ENCODE data around the gene GPR62.

Gene GPR62

GRCh38 chr3:51967384-51968169, 12.4 kb downstream of the GPR62 start, which contains the start of gene PCBP4:
Gene PCBP4 (minus strand): TSS chr3:51967454. CDS start chr3:51961240, 6,214 bp downstream.
- Histone ChIP-seq H3K27me3 (ENCODE audit: insufficient read depth, low read length) (no peaks in the 10 kb centered on the region), H3K14ac (ENCODE audit: low read length) (peak within 1 kb of the TSS; percentile 100), H3K79me2 (ENCODE audit: control insufficient read depth, insufficient read depth, low read length, poor library complexity) (peaks cover 10% of the 10 kb centered on the region), H3K79me1 (ENCODE audit: low read length) (peaks cover 13% of the 10 kb centered on the region), H2BK12ac (ENCODE audit: low read length) (peak within 1 kb of the TSS; percentile 80), H4K91ac (ENCODE audit: low read depth, low read length) (peak within 1 kb of the TSS; percentile 98), H2BK5ac (ENCODE audit: low read depth, low read length, poor library complexity) (peak within 1 kb of the TSS; percentile 92), H3K23ac (ENCODE audit: low read length) (no peak within 1 kb of the TSS), H3K36me3 (ENCODE audit: control insufficient read depth in 1 of 2, insufficient read depth in 2 of 2, low read length in 2 of 2) (peaks cover 0 to 2% of the 10 kb centered on the region in 2 experiments), H3K4me2 (ENCODE audit: low read length) (peak within 1 kb of the TSS; percentile 85), H3K27ac (ENCODE audit: low read depth, low read length) (peak within 1 kb of the TSS; percentile 80), H2BK120ac (ENCODE audit: insufficient read depth, low read length, poor library complexity) (peak within 1 kb of the TSS; percentile 98), H4K8ac (ENCODE audit: low read depth, low read length) (peak within 1 kb of the TSS; percentile 98), H3K4me1 (ENCODE audit: control insufficient read depth in 1 of 2, insufficient read depth in 2 of 2, low read length in 2 of 2) (peaks cover 13 to 23% of the 10 kb centered on the region in 2 experiments), H2AFZ (ENCODE audit: insufficient read depth, low read length, poor library complexity) (peak within 1 kb of the TSS; percentile 93), H3K4me3 (ENCODE audit: low read depth, low read length) (peak within 1 kb of the TSS; percentile 75), H3K9ac (ENCODE audit: low read length) (peak within 1 kb of the TSS; percentile 75), H3K9me3 (ENCODE audit: insufficient read depth, low read depth, low read length) (no peaks in the 10 kb centered on the region), H3K18ac (ENCODE audit: low read length) (peak within 1 kb of the TSS; percentile 99), H2AK5ac (ENCODE audit: low read length) (peak within 1 kb of the TSS; percentile 94), H3K4ac (ENCODE audit: low read depth, low read length) (peak within 1 kb of the TSS; percentile 87), H4K12ac (ENCODE audit: low read depth, low read length) (peak within 1 kb of the TSS; percentile 98)
- no CpG with 5 or more reads among the region's 90 CpGs for WGBS (ENCODE audit: extremely low coverage, insufficient coverage, insufficient read length)
- DNase-seq, result peak; percentile 51 to 70

- peak overlapping the region; percentile 98 for H4K8ac ChIP-seq (ENCODE audit: low read depth, low read length)
- H3K79me2 ChIP-seq (ENCODE audit: control insufficient read depth, insufficient read depth, low read length, poor library complexity), result peaks cover 10% of the 10 kb centered on the region
- peak overlapping the region; percentile 80 for H3K27ac ChIP-seq (ENCODE audit: low read depth, low read length)
- H3K9me3 ChIP-seq (ENCODE audit: insufficient read depth, low read depth, low read length), result no peaks in the 10 kb centered on the region
- H3K79me1 ChIP-seq (ENCODE audit: low read length), result peaks cover 13% of the 10 kb centered on the region
- peak overlapping the region; percentile 100 for H3K14ac ChIP-seq (ENCODE audit: low read length)
- no peak overlapping the region for H3K23ac ChIP-seq (ENCODE audit: low read length)
- H3K18ac ChIP-seq (ENCODE audit: low read length), result peak overlapping the region; percentile 99
- H2BK120ac ChIP-seq (ENCODE audit: insufficient read depth, low read length, poor library complexity), result peak overlapping the region; percentile 98
- no peak for DNase-seq
- WGBS (ENCODE audit: extremely low coverage, insufficient coverage, insufficient read length), result no CpG with 5 or more reads among the region's 11 CpGs
- H2BK5ac ChIP-seq (ENCODE audit: low read depth, low read length, poor library complexity), result peak overlapping the region; percentile 92
- peak overlapping the region; percentile 98 for H4K12ac ChIP-seq (ENCODE audit: low read depth, low read length)
- H3K4ac ChIP-seq (ENCODE audit: low read depth, low read length), result peak overlapping the region; percentile 87
- peak overlapping the region; percentile 75 for H3K9ac ChIP-seq (ENCODE audit: low read length)
- peak overlapping the region; percentile 75 for H3K4me3 ChIP-seq (ENCODE audit: low read depth, low read length)
- no peaks in the 10 kb centered on the region for H3K36me3 ChIP-seq (ENCODE audit: control insufficient read depth in 1 of 2, insufficient read depth in 2 of 2, low read length in 2 of 2)
- peak overlapping the region; percentile 93 for H2AFZ ChIP-seq (ENCODE audit: insufficient read depth, low read length, poor library complexity)
- peak overlapping the region; percentile 94 for H2AK5ac ChIP-seq (ENCODE audit: low read length)
- H3K4me2 ChIP-seq (ENCODE audit: low read length), result peak overlapping the region; percentile 85
- H3K4me1 ChIP-seq (ENCODE audit: control insufficient read depth in 1 of 2, insufficient read depth in 2 of 2, low read length in 2 of 2), result peaks cover 13 to 23% of the 10 kb centered on the region in 2 experiments
- peak overlapping the region; percentile 80 for H2BK12ac ChIP-seq (ENCODE audit: low read length)
- H3K27me3 ChIP-seq (ENCODE audit: insufficient read depth, low read length), result no peaks in the 10 kb centered on the region
- peak overlapping the region; percentile 98 for H4K91ac ChIP-seq (ENCODE audit: low read depth, low read length)
These were observed 13.1 kb downstream of the GPR62 start for GRCh38 chr3:51968170-51968775.

- no peak overlapping the region for H3K4me2 ChIP-seq (ENCODE audit: low read length)
- H3K4me1 ChIP-seq (ENCODE audit: control insufficient read depth in 1 of 2, insufficient read depth in 2 of 2, low read length in 2 of 2), result peaks cover 17 to 27% of the 10 kb centered on the region in 2 experiments
- no peak overlapping the region for H3K27ac ChIP-seq (ENCODE audit: low read depth, low read length)
- H3K9ac ChIP-seq (ENCODE audit: low read length), result no peak overlapping the region
- no peaks in the 10 kb centered on the region for H3K27me3 ChIP-seq (ENCODE audit: insufficient read depth, low read length)
- no peaks in the 10 kb centered on the region for H3K9me3 ChIP-seq (ENCODE audit: insufficient read depth, low read depth, low read length)
- no peak overlapping the region for H2AK5ac ChIP-seq (ENCODE audit: low read length)
- WGBS (ENCODE audit: extremely low coverage, insufficient coverage, insufficient read length), result no CpG with 5 or more reads among the region's 6 CpGs
- H3K23ac ChIP-seq (ENCODE audit: low read length), result no peak overlapping the region
- H3K4me3 ChIP-seq (ENCODE audit: low read depth, low read length), result no peak overlapping the region
- H3K14ac ChIP-seq (ENCODE audit: low read length), result no peak overlapping the region
- no peak for DNase-seq
- H3K18ac ChIP-seq (ENCODE audit: low read length), result no peak overlapping the region
- H2AFZ ChIP-seq (ENCODE audit: insufficient read depth, low read length, poor library complexity), result no peak overlapping the region
- no peak overlapping the region for H4K8ac ChIP-seq (ENCODE audit: low read depth, low read length)
- H4K12ac ChIP-seq (ENCODE audit: low read depth, low read length), result no peak overlapping the region
- H3K79me1 ChIP-seq (ENCODE audit: low read length), result peaks cover 17% of the 10 kb centered on the region
- H4K91ac ChIP-seq (ENCODE audit: low read depth, low read length), result no peak overlapping the region
- no peak overlapping the region for H3K4ac ChIP-seq (ENCODE audit: low read depth, low read length)
- H2BK5ac ChIP-seq (ENCODE audit: low read depth, low read length, poor library complexity), result no peak overlapping the region
- H3K36me3 ChIP-seq (ENCODE audit: control insufficient read depth in 1 of 2, insufficient read depth in 2 of 2, low read length in 2 of 2), result no peaks in the 10 kb centered on the region
- peaks cover 12% of the 10 kb centered on the region for H3K79me2 ChIP-seq (ENCODE audit: control insufficient read depth, insufficient read depth, low read length, poor library complexity)
- H2BK120ac ChIP-seq (ENCODE audit: insufficient read depth, low read length, poor library complexity), result no peak overlapping the region
- no peak overlapping the region for H2BK12ac ChIP-seq (ENCODE audit: low read length)
These were observed 13.9 kb downstream of the GPR62 start for GRCh38 chr3:51968883-51969678.

- H3K27me3 ChIP-seq (ENCODE audit: insufficient read depth, low read length), result no peaks in the 10 kb centered on the region
- H3K27ac ChIP-seq (ENCODE audit: low read depth, low read length), result no peak overlapping the region
- H3K4me2 ChIP-seq (ENCODE audit: low read length), result no peak overlapping the region
- H2BK120ac ChIP-seq (ENCODE audit: insufficient read depth, low read length, poor library complexity), result no peak overlapping the region
- H3K18ac ChIP-seq (ENCODE audit: low read length), result no peak overlapping the region
- no peak overlapping the region for H3K9ac ChIP-seq (ENCODE audit: low read length)
- H3K14ac ChIP-seq (ENCODE audit: low read length), result no peak overlapping the region
- H3K4me3 ChIP-seq (ENCODE audit: low read depth, low read length), result no peak overlapping the region
- no CpG with 5 or more reads among the region's 4 CpGs for WGBS (ENCODE audit: extremely low coverage, insufficient coverage, insufficient read length)
- H2BK5ac ChIP-seq (ENCODE audit: low read depth, low read length, poor library complexity), result no peak overlapping the region
- H3K9me3 ChIP-seq (ENCODE audit: insufficient read depth, low read depth, low read length), result no peaks in the 10 kb centered on the region
- H2AK5ac ChIP-seq (ENCODE audit: low read length), result no peak overlapping the region
- H3K4ac ChIP-seq (ENCODE audit: low read depth, low read length), result no peak overlapping the region
- H2AFZ ChIP-seq (ENCODE audit: insufficient read depth, low read length, poor library complexity), result no peak overlapping the region
- no peak for DNase-seq
- peaks cover 12% of the 10 kb centered on the region for H3K79me2 ChIP-seq (ENCODE audit: control insufficient read depth, insufficient read depth, low read length, poor library complexity)
- no peak overlapping the region for H2BK12ac ChIP-seq (ENCODE audit: low read length)
- H3K79me1 ChIP-seq (ENCODE audit: low read length), result peaks cover 22% of the 10 kb centered on the region
- H4K12ac ChIP-seq (ENCODE audit: low read depth, low read length), result no peak overlapping the region
- H3K36me3 ChIP-seq (ENCODE audit: control insufficient read depth in 1 of 2, insufficient read depth in 2 of 2, low read length in 2 of 2), result no peaks in the 10 kb centered on the region
- peaks cover 25 to 34% of the 10 kb centered on the region in 2 experiments for H3K4me1 ChIP-seq (ENCODE audit: control insufficient read depth in 1 of 2, insufficient read depth in 2 of 2, low read length in 2 of 2)
- no peak overlapping the region for H4K8ac ChIP-seq (ENCODE audit: low read depth, low read length)
- H3K23ac ChIP-seq (ENCODE audit: low read length), result no peak overlapping the region
- no peak overlapping the region for H4K91ac ChIP-seq (ENCODE audit: low read depth, low read length)
These were observed 14.7 kb downstream of the GPR62 start for GRCh38 chr3:51969841-51970240.
